Esophagus muscularis mucosa (tissue), 4 donors: ENCODE results near the gene PRM3. TPM values are rescaled to one million over a fixed set of nuclear protein-coding genes. Genes with fewer than 3 reads are reported as not detected.

Experiments
- DNase-seq: peaks from one replicate; pipeline ENCODE4 v3.0.0-alpha.2; 2017; ENCODE audit errors: extremely low spot score
- H3K27ac ChIP-seq, 4 donors: fragments of 200-600 bp; sonication (generic); replicated peaks in 1 of 4; 1 replicate in 3 of 4; 2 replicates in 1 of 4; pipeline ENCODE4 v1.5.1; 2016 to 2019; ENCODE audit warnings: mild to moderate bottlenecking in 1 of 4
- H3K27me3 ChIP-seq, 4 donors: fragments of 200-600 bp; sonication (generic); one replicate each; pipeline versions ENCODE4 v1.5.1 to v1.6.0; 2016 to 2019
- H3K36me3 ChIP-seq, 4 donors: fragments of 200-600 bp; sonication (generic); one replicate each; pipeline ENCODE4 v1.5.1; 2016 to 2019
- H3K4me1 ChIP-seq, 4 donors: fragments of 200-600 bp; sonication (generic); one replicate each; pipeline ENCODE4 v1.5.1; 2016 to 2019
- H3K4me3 ChIP-seq, 4 donors: fragments of 200-600 bp; sonication (generic); 1 replicate in 2 of 4; 2 replicates in 2 of 4; pipeline ENCODE4 v1.5.1; 2016 to 2019; ENCODE audit warnings: mild to moderate bottlenecking in 4 of 4, moderate library complexity in 1 of 4
- H3K9me3 ChIP-seq, 4 donors: fragments of 200-600 bp; sonication (generic); 1 replicate in 3 of 4; 2 replicates in 1 of 4; pipeline ENCODE4 v1.5.1; 2016 to 2019
- CTCF ChIP-seq, 3 experiments: fragments of 200-600 bp in 2 of 3; fragments of 450-650 bp in 1 of 3; sonication (generic) in 2 of 3; IDR thresholded peaks; one replicate each; pipeline ENCODE4 v1.5.1; 2017 to 2019; ENCODE audit warnings: antibody characterized with exemption in 3 of 3, mild to moderate bottlenecking in 2 of 3, moderate library complexity in 1 of 3
- EP300 ChIP-seq: sonication (generic); formaldehyde crosslinking; IDR thresholded peaks from one replicate; pipeline ENCODE4 v1.6.1; 2017; ENCODE audit warnings: antibody characterized with exemption
- POLR2A ChIP-seq: fragments of 450-650 bp; IDR thresholded peaks from one replicate; pipeline ENCODE4 v1.6.1; 2017; ENCODE audit warnings: antibody characterized with exemption, moderate library complexity, mild to moderate bottlenecking, low read depth
- POLR2AphosphoS5 ChIP-seq, 2 donors: sonication (generic); formaldehyde crosslinking; IDR thresholded peaks; one replicate each; pipeline ENCODE4 v1.6.1; 2017; ENCODE audit warnings: antibody characterized with exemption in 2 of 2
- WGBS: methylation state at CpG from one replicate; pipeline ENCODE4 v1.1.5; 2018; 5-methylcytosine and 5-hydroxymethylcytosine counted together
- intact Hi-C: fragments of 100-400 bp; cut with DNase I; formaldehyde crosslinking; loops from one replicate; pipeline ENCODE4 v1.15.1; 2023
- total RNA-seq, 4 donors: library from RNA; depleted of rRNA; stranded (reverse); fragments of >200 nt; gene quantifications; one replicate each; pipeline versions ENCODE4 v1.1.0 to v1.2.1, GENCODE V29; 2016

PRM3 gene
- total RNA-seq, 4 donors from 2014 or later = not detected

GRCh38 chr16:11250786-11251524 is 22.5 kb downstream of the PRM3 start:
- Histone ChIP-seq H3K4me1 (peaks cover 15 to 28% (median 25%) of the 10 kb centered on the region in 4 donors), H3K27ac (no peak overlapping the region), H3K27me3 (peaks cover 0 to 4% (median 0%) of the 10 kb centered on the region in 4 donors), H3K36me3 (no peaks in the 10 kb centered on the region), H3K4me3 (no peak overlapping the region), H3K9me3 (no peaks in the 10 kb centered on the region)
- TF ChIP-seq EP300 = no peak
- no peak for TF ChIP-seq CTCF (IDR thresholded peaks at IDR 0.05)
- TF ChIP-seq POLR2AphosphoS5 (IDR thresholded peaks at IDR 0.05) = no peak
- no peak for TF ChIP-seq POLR2A
- WGBS = 92% methylated on average over 10 of the region's 10 CpGs
- intact Hi-C loops = loop anchor here (10.0 kb wide), 1 partner anchor 176 kb away; no protein-coding TSS in a partner anchor
- no peak for DNase-seq

- TF ChIP-seq EP300 (no peak), POLR2A (no peak), POLR2AphosphoS5 (IDR thresholded peaks at IDR 0.05) (no peak), CTCF (IDR thresholded peaks at IDR 0.05) (no peak)
- Histone ChIP-seq H3K36me3 (no peaks in the 10 kb centered on the region), H3K9me3 (no peaks in the 10 kb centered on the region), H3K4me1 (peaks cover 13 to 21% (median 20%) of the 10 kb centered on the region in 4 donors), H3K27ac (no peak overlapping the region), H3K4me3 (no peak overlapping the region), H3K27me3 (no peaks in the 10 kb centered on the region)
- WGBS = 70% methylated on average over 14 of the region's 16 CpGs
- intact Hi-C loops = loop anchor here (10.0 kb wide), 1 partner anchor 175 kb away; no protein-coding TSS in a partner anchor
- no peak for DNase-seq
Measured at GRCh38 chr16:11250091-11250785, 23.2 kb downstream of the PRM3 start.

- H3K4me1 ChIP-seq = peaks cover 5 to 13% (median 12%) of the 10 kb centered on the region in 4 donors
- WGBS = 87% methylated on average over 50 of the region's 63 CpGs
- H3K9me3 ChIP-seq = no peaks in the 10 kb centered on the region
- H3K27ac ChIP-seq = no peak overlapping the region
- no peaks in the 10 kb centered on the region for H3K27me3 ChIP-seq
- H3K4me3 ChIP-seq = no peak overlapping the region
- intact Hi-C loops = loop anchor here (10.0 kb wide), 1 partner anchor 175 kb away; no protein-coding TSS in a partner anchor
- DNase-seq = no peak
- TF ChIP-seq POLR2A (no peak), EP300 (no peak), POLR2AphosphoS5 (IDR thresholded peaks at IDR 0.05) (no peak), CTCF (IDR thresholded peaks at IDR 0.05) (no peak)
- H3K36me3 ChIP-seq = no peaks in the 10 kb centered on the region
Measured at GRCh38 chr16:11249233-11250061, 24.0 kb downstream of the PRM3 start.

- intact Hi-C loops = no loop called here
- Histone ChIP-seq H3K27me3 (no peaks in the 10 kb centered on the region), H3K27ac (no peak overlapping the region), H3K4me1 (peaks cover 0 to 4% (median under 1%) of the 10 kb centered on the region in 4 donors), H3K4me3 (no peak overlapping the region), H3K9me3 (no peaks in the 10 kb centered on the region), H3K36me3 (no peaks in the 10 kb centered on the region)
- WGBS = 95% methylated on average over 7 of the region's 8 CpGs
- TF ChIP-seq CTCF (IDR thresholded peaks at IDR 0.05) (no peak), POLR2AphosphoS5 (IDR thresholded peaks at IDR 0.05) (no peak), EP300 (no peak), POLR2A (no peak)
- no peak for DNase-seq
Measured at GRCh38 chr16:11248133-11248532, 25.3 kb downstream of the PRM3 start.
